DOHH2 (cell line): Measurements from ENCODE around the gene ZNF565.

Experiments used
- EZH2phosphoT487 ChIP-seq: fragments of 200-600 bp; sonication (generic); IDR thresholded peaks from 2 replicates; pipeline ENCODE4 v1.6.1; 2017; ENCODE audit warnings: borderline replicate concordance, mild to moderate bottlenecking, antibody characterized with exemption, low read length, moderate library complexity, mixed read lengths
- TF ChIP-seq, protein P1 (sequence below): fragments of 200-600 bp; sonication (generic); IDR thresholded peaks from one replicate; pipeline ENCODE4 v1.5.1; 2014; ENCODE audit warnings: antibody characterized with exemption, mild to moderate bottlenecking, low read depth, low read length; ENCODE audit not compliant: poor library complexity, severe bottlenecking

DNA sequence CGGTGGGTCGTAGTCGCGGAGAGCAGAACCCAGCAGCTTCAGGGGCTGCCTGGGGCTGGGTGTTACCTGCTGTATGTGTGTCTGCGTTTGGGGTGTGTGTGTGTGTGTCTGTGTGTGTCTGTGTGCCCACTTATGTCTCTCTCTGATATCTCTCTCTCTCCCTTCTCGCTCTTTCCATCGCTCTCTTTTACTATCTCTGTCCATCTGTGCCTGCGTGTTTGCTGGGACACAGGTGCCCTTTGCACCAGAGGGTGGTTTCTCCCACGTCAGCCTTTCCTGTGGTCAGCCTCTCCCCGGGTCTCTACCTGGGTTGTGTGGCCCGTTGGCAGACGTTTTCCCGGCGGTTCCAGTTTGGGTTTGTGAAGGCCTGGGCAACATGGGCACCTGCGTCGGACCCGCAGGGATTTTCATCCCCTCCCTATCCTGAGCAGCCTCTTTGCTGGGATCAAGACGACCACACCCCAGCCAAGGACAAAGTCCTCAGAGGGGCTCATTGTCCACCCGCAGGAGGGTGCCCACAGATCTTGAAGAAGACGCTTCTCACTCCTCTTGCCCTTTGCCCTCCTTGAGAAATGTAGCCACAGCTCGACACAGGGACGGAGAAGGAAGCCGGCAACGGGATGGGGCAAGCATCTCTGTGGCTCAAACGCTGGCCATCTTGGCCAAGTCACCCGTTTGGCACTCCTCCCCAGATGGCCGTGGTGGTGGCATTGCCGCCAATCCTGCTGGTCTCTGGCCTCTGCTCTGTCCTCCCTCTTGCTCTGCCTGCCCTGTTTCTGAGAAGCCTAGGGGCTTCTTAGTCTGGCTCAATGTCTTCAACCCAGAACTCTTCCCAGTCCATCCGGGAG lies 43.8 kb upstream of the ZNF565 start:
- TF ChIP-seq, protein P1, sequence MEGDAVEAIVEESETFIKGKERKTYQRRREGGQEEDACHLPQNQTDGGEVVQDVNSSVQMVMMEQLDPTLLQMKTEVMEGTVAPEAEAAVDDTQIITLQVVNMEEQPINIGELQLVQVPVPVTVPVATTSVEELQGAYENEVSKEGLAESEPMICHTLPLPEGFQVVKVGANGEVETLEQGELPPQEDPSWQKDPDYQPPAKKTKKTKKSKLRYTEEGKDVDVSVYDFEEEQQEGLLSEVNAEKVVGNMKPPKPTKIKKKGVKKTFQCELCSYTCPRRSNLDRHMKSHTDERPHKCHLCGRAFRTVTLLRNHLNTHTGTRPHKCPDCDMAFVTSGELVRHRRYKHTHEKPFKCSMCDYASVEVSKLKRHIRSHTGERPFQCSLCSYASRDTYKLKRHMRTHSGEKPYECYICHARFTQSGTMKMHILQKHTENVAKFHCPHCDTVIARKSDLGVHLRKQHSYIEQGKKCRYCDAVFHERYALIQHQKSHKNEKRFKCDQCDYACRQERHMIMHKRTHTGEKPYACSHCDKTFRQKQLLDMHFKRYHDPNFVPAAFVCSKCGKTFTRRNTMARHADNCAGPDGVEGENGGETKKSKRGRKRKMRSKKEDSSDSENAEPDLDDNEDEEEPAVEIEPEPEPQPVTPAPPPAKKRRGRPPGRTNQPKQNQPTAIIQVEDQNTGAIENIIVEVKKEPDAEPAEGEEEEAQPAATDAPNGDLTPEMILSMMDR = no peak
- TF ChIP-seq EZH2phosphoT487 = no peak
